Astrocyte (in vitro differentiated cells and primary cell): Measurements from ENCODE around the gene MYRIP.

Experiments used
- EZH2 ChIP-seq: IDR thresholded peaks from 2 replicates; pipeline ENCODE4 v1.6.1; 2012; ENCODE audit warnings: mild to moderate bottlenecking, low read length, inconsistent platforms; ENCODE audit not compliant: insufficient read depth
- TF ChIP-seq, protein P1 (sequence below): IDR thresholded peaks from 2 replicates; pipeline ENCODE4 v1.5.1; 2011; ENCODE audit warnings: low read depth, mild to moderate bottlenecking, inconsistent platforms, low read length, moderate library complexity; ENCODE audit not compliant: insufficient read depth

DNA sequence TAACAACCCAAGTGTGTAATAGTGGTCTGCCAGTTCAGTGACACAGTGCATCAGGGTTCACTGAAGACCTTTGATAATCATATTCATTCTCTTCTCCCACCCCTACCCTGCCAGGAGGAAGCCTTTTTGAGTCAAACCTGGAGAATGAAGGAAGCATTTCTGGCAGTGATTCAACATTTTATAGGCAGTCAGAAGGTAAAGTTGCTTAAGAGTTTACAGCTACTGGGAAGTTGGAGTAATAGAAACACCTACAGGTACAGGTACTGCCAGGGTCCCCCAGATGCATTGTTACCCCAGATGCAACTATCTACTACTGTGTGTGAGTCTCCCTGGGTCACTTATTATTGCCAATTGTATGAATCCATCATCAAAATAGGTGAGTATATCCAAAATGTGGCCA lies 353.2 kb downstream of the MYRIP start:
- TF ChIP-seq, protein P1, sequence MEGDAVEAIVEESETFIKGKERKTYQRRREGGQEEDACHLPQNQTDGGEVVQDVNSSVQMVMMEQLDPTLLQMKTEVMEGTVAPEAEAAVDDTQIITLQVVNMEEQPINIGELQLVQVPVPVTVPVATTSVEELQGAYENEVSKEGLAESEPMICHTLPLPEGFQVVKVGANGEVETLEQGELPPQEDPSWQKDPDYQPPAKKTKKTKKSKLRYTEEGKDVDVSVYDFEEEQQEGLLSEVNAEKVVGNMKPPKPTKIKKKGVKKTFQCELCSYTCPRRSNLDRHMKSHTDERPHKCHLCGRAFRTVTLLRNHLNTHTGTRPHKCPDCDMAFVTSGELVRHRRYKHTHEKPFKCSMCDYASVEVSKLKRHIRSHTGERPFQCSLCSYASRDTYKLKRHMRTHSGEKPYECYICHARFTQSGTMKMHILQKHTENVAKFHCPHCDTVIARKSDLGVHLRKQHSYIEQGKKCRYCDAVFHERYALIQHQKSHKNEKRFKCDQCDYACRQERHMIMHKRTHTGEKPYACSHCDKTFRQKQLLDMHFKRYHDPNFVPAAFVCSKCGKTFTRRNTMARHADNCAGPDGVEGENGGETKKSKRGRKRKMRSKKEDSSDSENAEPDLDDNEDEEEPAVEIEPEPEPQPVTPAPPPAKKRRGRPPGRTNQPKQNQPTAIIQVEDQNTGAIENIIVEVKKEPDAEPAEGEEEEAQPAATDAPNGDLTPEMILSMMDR = no peak
- TF ChIP-seq EZH2 = no peak
